Mesenchymal stem cell (in vitro differentiated cells and primary cell): ENCODE data around the gene PAPSS2.
"Not testable (repeated sequence)": the region's sequence is repeated elsewhere in the genome, so short reads cannot be mapped to it uniquely, and the experiment has no call there.

ENCODE experiments used
- DNase-seq: peaks from one replicate; pipeline ENCODE4 v3.0.0-alpha.2; 2013
- H2AFZ ChIP-seq: one replicate; pipeline ENCODE4 v1.6.1; 2013; ENCODE audit warnings: low read depth, mild to moderate bottlenecking, control low read depth, inconsistent platforms, low read length, moderate library complexity
- H2AK5ac ChIP-seq: 2 replicates; pipeline ENCODE4 v1.6.1; 2013; ENCODE audit warnings: low read length, moderate library complexity, mild to moderate bottlenecking, inconsistent platforms; ENCODE audit not compliant: severe bottlenecking
- H2BK120ac ChIP-seq: one replicate; pipeline ENCODE4 v1.6.1; 2013; ENCODE audit warnings: low read depth, mild to moderate bottlenecking, inconsistent platforms, low read length, moderate library complexity
- H2BK12ac ChIP-seq, 2 experiments: one replicate each; pipeline ENCODE4 v1.6.1; 2013; ENCODE audit warnings: inconsistent platforms in 2 of 2, low read length in 2 of 2, mild to moderate bottlenecking in 2 of 2, moderate library complexity in 2 of 2, control low read depth in 1 of 2
- H2BK15ac ChIP-seq: one replicate; pipeline ENCODE4 v1.6.1; 2013; ENCODE audit warnings: mild to moderate bottlenecking, low read depth, inconsistent platforms; ENCODE audit not compliant: poor library complexity, severe bottlenecking
- H2BK5ac ChIP-seq: 2 replicates; pipeline ENCODE4 v1.6.1; 2013; ENCODE audit warnings: low read depth, mild to moderate bottlenecking, low read length, control low read depth, inconsistent platforms; ENCODE audit not compliant: poor library complexity, severe bottlenecking
- H3K14ac ChIP-seq, 2 experiments: one replicate each; pipeline ENCODE4 v1.6.1; 2013; ENCODE audit warnings: inconsistent platforms in 2 of 2, low read length in 2 of 2, control low read depth in 1 of 2, mild to moderate bottlenecking in 1 of 2, moderate library complexity in 1 of 2
- H3K18ac ChIP-seq, 2 experiments: one replicate each; pipeline ENCODE4 v1.6.1; 2013; ENCODE audit warnings: inconsistent platforms in 2 of 2, low read length in 2 of 2, control low read depth in 1 of 2, low read depth in 1 of 2, mild to moderate bottlenecking in 1 of 2
- H3K23ac ChIP-seq, 2 experiments: one replicate each; pipeline ENCODE4 v1.6.1; 2013; ENCODE audit warnings: inconsistent platforms in 2 of 2, low read length in 2 of 2, mild to moderate bottlenecking in 2 of 2, moderate library complexity in 2 of 2, control low read depth in 1 of 2
- H3K27ac ChIP-seq: 2 replicates; pipeline ENCODE4 v1.5.1; 2013; ENCODE audit warnings: mild to moderate bottlenecking, moderate library complexity, low read length, control low read depth, inconsistent platforms; ENCODE audit not compliant: poor library complexity, severe bottlenecking
- H3K27me3 ChIP-seq, 2 experiments: 2 replicates each; pipeline versions ENCODE4 v1.6.1 to v1.7.0; 2013; ENCODE audit warnings: low read length in 2 of 2, mild to moderate bottlenecking in 2 of 2, moderate library complexity in 2 of 2, control low read depth in 1 of 2, inconsistent platforms in 1 of 2; ENCODE audit not compliant: control insufficient read depth in 1 of 2, insufficient read depth in 1 of 2
- H3K36me3 ChIP-seq, 2 experiments: 2 replicates each; pipeline versions ENCODE4 v1.6.1 to v1.7.0; 2013; ENCODE audit warnings: low read length in 2 of 2, control low read depth in 1 of 2, inconsistent platforms in 1 of 2, low read depth in 1 of 2, mild to moderate bottlenecking in 1 of 2; ENCODE audit not compliant: insufficient read depth in 2 of 2, control insufficient read depth in 1 of 2
- H3K4ac ChIP-seq, 2 experiments: one replicate each; pipeline ENCODE4 v1.6.1; 2013; ENCODE audit warnings: inconsistent platforms in 2 of 2, low read length in 2 of 2, mild to moderate bottlenecking in 2 of 2, moderate library complexity in 2 of 2, control low read depth in 1 of 2, low read depth in 1 of 2
- H3K4me1 ChIP-seq: 2 replicates; pipeline ENCODE4 v1.6.1; 2013; ENCODE audit warnings: low read depth, low read length, control low read depth; ENCODE audit not compliant: control insufficient read depth, insufficient read depth
- H3K4me2 ChIP-seq: 2 replicates; pipeline ENCODE4 v1.6.1; 2013; ENCODE audit warnings: low read length, mild to moderate bottlenecking, inconsistent platforms; ENCODE audit not compliant: poor library complexity, severe bottlenecking
- H3K4me3 ChIP-seq, 2 experiments: 2 replicates each; pipeline versions ENCODE4 v1.5.1 to v1.7.0; 2013; ENCODE audit warnings: low read length in 2 of 2, mild to moderate bottlenecking in 2 of 2, control low read depth in 1 of 2, low read depth in 1 of 2; ENCODE audit not compliant: insufficient read depth in 1 of 2
- H3K79me1 ChIP-seq: replicated peaks from 2 replicates; pipeline ENCODE4 v1.6.1; 2013; ENCODE audit warnings: mild to moderate bottlenecking, control low read depth, low read length, inconsistent platforms; ENCODE audit not compliant: poor library complexity, severe bottlenecking
- H3K9ac ChIP-seq: 2 replicates; pipeline ENCODE4 v1.7.0; 2013; ENCODE audit warnings: mild to moderate bottlenecking, low read length, moderate library complexity
- H3K9me3 ChIP-seq: 2 replicates; pipeline ENCODE4 v1.7.0; 2013; ENCODE audit warnings: mild to moderate bottlenecking, low read length; ENCODE audit not compliant: control insufficient read depth
- H4K8ac ChIP-seq: one replicate; pipeline ENCODE4 v1.6.1; 2013; ENCODE audit warnings: inconsistent platforms, mild to moderate bottlenecking, low read length, moderate library complexity
- H4K91ac ChIP-seq: one replicate; pipeline ENCODE4 v1.6.1; 2013; ENCODE audit warnings: mild to moderate bottlenecking, low read length, inconsistent platforms
- WGBS: methylation state at CpG from one replicate; pipeline ENCODE4 v1.1.7; 2013; ENCODE audit warnings: mixed read lengths; 5-methylcytosine and 5-hydroxymethylcytosine counted together

Gene PAPSS2

DNA sequence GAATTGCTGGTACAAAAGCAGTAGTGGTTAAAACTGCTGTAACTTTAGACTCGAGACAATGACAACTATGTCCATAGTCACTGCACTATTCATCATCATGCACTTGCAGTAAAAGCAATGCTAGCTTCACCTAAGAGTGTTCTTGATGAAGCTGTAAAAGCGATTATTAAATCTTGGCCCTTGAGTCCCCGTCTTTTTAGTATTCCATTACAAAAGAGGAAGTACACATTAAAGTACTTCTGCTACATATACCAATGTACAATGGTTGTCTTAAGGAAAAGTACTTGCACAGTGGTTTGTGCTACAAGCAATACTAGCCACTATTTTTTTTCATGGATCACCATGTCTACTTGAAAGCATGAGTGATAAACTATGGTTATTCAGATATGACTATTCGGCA is 80.0 kb downstream of the PAPSS2 start:
- no peak overlapping the region for H2AK5ac ChIP-seq
- H2BK15ac ChIP-seq = no peak overlapping the region
- H3K4me1 ChIP-seq = peaks cover 2% of the 10 kb centered on the region
- no peaks in the 10 kb centered on the region for H3K9me3 ChIP-seq
- H2AFZ ChIP-seq = no peak overlapping the region
- no peaks in the 10 kb centered on the region for H3K27me3 ChIP-seq
- no peak overlapping the region for H3K4me2 ChIP-seq
- peaks cover 4 to 21% of the 10 kb centered on the region in 2 experiments for H3K36me3 ChIP-seq
- no peak overlapping the region for H3K4me3 ChIP-seq
- no peak overlapping the region for H3K27ac ChIP-seq
- no peak overlapping the region for H4K8ac ChIP-seq
- no peak for DNase-seq
- H3K18ac ChIP-seq = no peak overlapping the region
- no peak overlapping the region for H3K14ac ChIP-seq
- H2BK5ac ChIP-seq = no peak overlapping the region
- no peaks in the 10 kb centered on the region for H3K79me1 ChIP-seq
- H3K23ac ChIP-seq = no peak overlapping the region
- peak overlapping the region; percentile 30 for H3K9ac ChIP-seq
- H3K4ac ChIP-seq = no peak overlapping the region
- no peak overlapping the region for H2BK12ac ChIP-seq
- WGBS = 94% methylated on average over 2 of the region's 4 CpGs
- H2BK120ac ChIP-seq = no peak overlapping the region
- no peak overlapping the region for H4K91ac ChIP-seq

DNA sequence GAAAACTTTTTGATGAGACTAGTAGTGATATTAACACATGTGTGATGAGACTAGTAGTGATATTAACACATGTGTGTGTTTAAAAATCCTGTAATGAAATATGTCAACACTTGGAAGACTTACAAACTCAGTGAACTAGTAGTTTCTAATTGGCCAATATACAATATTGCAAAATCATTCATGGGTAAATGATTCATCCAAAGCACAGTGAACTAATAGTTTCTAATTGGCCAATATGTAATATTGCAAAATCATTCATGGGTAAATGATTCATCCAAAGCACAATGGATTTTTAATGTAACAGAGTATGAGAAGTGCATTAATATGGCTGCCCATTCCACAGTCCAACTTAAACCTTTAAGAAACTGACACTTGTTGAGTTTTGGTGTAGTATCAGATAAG is 80.6 kb downstream of the PAPSS2 start:
- Histone ChIP-seq H2BK5ac (no peak overlapping the region), H2BK12ac (no peak overlapping the region), H4K91ac (no peak overlapping the region), H3K23ac (no peak overlapping the region), H3K9me3 (no peaks in the 10 kb centered on the region), H3K9ac (peak overlapping the region; percentile 30), H3K27me3 (no peaks in the 10 kb centered on the region), H3K79me1 (no peaks in the 10 kb centered on the region), H3K27ac (no peak overlapping the region), H4K8ac (no peak overlapping the region), H3K36me3 (peaks cover 4 to 26% of the 10 kb centered on the region in 2 experiments), H3K14ac (no peak overlapping the region), H3K4ac (no peak overlapping the region), H3K4me3 (no peak overlapping the region), H2AK5ac (no peak overlapping the region), H2BK15ac (no peak overlapping the region), H3K4me2 (no peak overlapping the region), H3K18ac (no peak overlapping the region), H2AFZ (no peak overlapping the region), H3K4me1 (no peaks in the 10 kb centered on the region), H2BK120ac (no peak overlapping the region)
- peak; percentile 82 for DNase-seq

DNA sequence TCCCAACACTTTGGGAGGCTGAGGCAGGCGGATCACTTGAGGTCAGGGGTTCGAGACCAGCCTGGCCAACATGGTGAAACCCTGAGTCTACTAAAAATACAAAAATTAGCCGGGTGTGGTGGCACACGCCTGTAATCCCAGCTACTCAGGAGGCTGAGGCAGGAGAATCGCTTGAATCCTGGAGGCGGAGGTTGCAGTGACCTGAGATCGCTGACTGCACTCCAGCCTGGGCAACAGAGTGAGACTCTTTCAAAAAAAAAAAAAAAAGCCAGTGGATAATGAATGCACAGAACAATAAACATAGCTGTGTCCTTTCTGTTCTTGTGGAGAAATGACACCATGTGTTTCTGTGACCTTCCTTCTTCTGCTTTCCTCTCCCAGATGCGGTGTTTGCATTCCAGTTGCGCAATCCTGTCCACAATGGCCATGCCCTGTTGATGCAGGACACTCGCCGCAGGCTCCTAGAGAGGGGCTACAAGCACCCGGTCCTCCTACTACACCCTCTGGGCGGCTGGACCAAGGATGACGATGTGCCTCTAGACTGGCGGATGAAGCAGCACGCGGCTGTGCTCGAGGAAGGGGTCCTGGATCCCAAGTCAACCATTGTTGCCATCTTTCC is 83.4 kb downstream of the PAPSS2 start:
- H3K79me1 ChIP-seq, H2BK120ac ChIP-seq, H3K4me2 ChIP-seq, H2AFZ ChIP-seq, H2AK5ac ChIP-seq, H4K8ac ChIP-seq, H3K23ac ChIP-seq, H3K4ac ChIP-seq, H3K27ac ChIP-seq, DNase-seq, H2BK15ac ChIP-seq, H2BK5ac ChIP-seq, H3K27me3 ChIP-seq, H3K9me3 ChIP-seq, H3K9ac ChIP-seq, H2BK12ac ChIP-seq, H3K4me1 ChIP-seq, H4K91ac ChIP-seq: not testable (repeated sequence)
- peak overlapping the region in 1 of 2 experiments; percentile 5 for H3K18ac ChIP-seq
- H3K36me3 ChIP-seq = peaks cover 4 to 39% of the 10 kb centered on the region in 2 experiments
- H3K4me3 ChIP-seq = peak overlapping the region in 1 of 2 experiments; percentile 28
- H3K14ac ChIP-seq = peak overlapping the region in 1 of 2 experiments; percentile 65
- 95% methylated on average over 17 of the region's 18 CpGs for WGBS

DNA sequence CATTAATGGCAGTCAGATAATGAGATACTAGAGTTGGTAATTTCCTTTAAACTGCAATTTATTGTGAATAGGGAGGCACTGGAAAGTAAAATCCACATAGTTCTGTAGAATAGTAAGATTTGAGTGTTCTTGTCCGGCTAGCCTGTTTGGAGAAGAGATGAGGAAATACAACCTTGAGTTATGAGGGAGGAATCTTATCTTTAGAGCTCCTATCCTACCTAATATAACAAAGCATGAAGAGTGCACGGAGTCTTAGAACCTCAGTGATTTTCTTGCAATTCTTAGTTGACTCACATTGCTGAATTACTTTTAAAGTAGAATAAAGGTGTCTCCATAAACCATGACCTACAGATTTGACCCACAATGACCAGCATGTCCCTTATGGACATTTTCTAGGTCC is 84.9 kb downstream of the PAPSS2 start:
- Histone ChIP-seq H3K18ac (no peak overlapping the region), H3K27ac (no peak overlapping the region), H3K4ac (no peak overlapping the region), H3K9me3 (no peaks in the 10 kb centered on the region), H3K23ac (no peak overlapping the region), H4K91ac (no peak overlapping the region), H3K36me3 (peaks cover 4 to 43% of the 10 kb centered on the region in 2 experiments), H3K4me3 (no peak overlapping the region), H3K4me2 (no peak overlapping the region), H3K14ac (no peak overlapping the region), H4K8ac (no peak overlapping the region), H2AK5ac (no peak overlapping the region), H3K4me1 (no peaks in the 10 kb centered on the region), H3K27me3 (no peaks in the 10 kb centered on the region), H3K79me1 (no peaks in the 10 kb centered on the region), H2AFZ (no peak overlapping the region), H2BK15ac (no peak overlapping the region), H2BK12ac (no peak overlapping the region), H3K9ac (no peak overlapping the region), H2BK5ac (no peak overlapping the region), H2BK120ac (no peak overlapping the region)
- WGBS = 100% methylated on average over 1 of the region's 2 CpGs
- no peak for DNase-seq
